IMR-90 (cell line): ENCODE results near the gene CREB5.

ENCODE experiments used
- BHLHE40 ChIP-seq: fragments of 150-350 bp; IDR thresholded peaks from 2 replicates; pipeline ENCODE4 v1.6.1; 2016; ENCODE audit warnings: mild to moderate bottlenecking, low read depth, low read length
- FOS ChIP-seq: fragments of 150-350 bp; IDR thresholded peaks from 2 replicates; pipeline ENCODE4 v1.6.1; 2016; ENCODE audit warnings: low read depth, low read length
- MAFK ChIP-seq: IDR thresholded peaks from 2 replicates; pipeline ENCODE4 v1.6.1; 2012; ENCODE audit warnings: low read depth, low read length, improper control_type of control experiment
- MAZ ChIP-seq: IDR thresholded peaks from 2 replicates; pipeline ENCODE4 v1.6.1; 2012; ENCODE audit warnings: low read depth, mild to moderate bottlenecking, low read length, improper control_type of control experiment, moderate library complexity, borderline replicate concordance
- NFE2L2 ChIP-seq: fragments of 150-350 bp; IDR thresholded peaks from 2 replicates; pipeline ENCODE4 v1.6.1; 2016; ENCODE audit warnings: low read depth, mild to moderate bottlenecking, low read length
- POLR2A ChIP-seq: IDR thresholded peaks from 2 replicates; pipeline ENCODE4 v1.6.1; 2012; ENCODE audit warnings: mild to moderate bottlenecking, low read depth, low read length
- RAD21 ChIP-seq: IDR thresholded peaks from 2 replicates; pipeline ENCODE4 v1.6.1; 2012; ENCODE audit warnings: low read length, improper control_type of control experiment
- RCOR1 ChIP-seq: IDR thresholded peaks from 2 replicates; pipeline ENCODE4 v1.6.1; 2012; ENCODE audit warnings: mild to moderate bottlenecking, low read length, improper control_type of control experiment; ENCODE audit not compliant: insufficient replicate concordance
- RFX5 ChIP-seq: IDR thresholded peaks from 2 replicates; pipeline ENCODE4 v1.8.0; 2012; ENCODE audit warnings: low read depth, mild to moderate bottlenecking, low read length, moderate library complexity
- TF ChIP-seq, protein P1 (sequence below): conservative IDR thresholded peaks from 2 replicates; pipeline ENCODE4 v1.5.1; 2012; ENCODE audit warnings: mild to moderate bottlenecking, low read depth, low read length, improper control_type of control experiment
- TF ChIP-seq, protein P2 (sequence below): fragments of 150-350 bp; IDR thresholded peaks from 2 replicates; pipeline ENCODE4 v1.6.1; 2017; ENCODE audit warnings: mild to moderate bottlenecking, antibody characterized with exemption, low read length, low read depth

DNA sequence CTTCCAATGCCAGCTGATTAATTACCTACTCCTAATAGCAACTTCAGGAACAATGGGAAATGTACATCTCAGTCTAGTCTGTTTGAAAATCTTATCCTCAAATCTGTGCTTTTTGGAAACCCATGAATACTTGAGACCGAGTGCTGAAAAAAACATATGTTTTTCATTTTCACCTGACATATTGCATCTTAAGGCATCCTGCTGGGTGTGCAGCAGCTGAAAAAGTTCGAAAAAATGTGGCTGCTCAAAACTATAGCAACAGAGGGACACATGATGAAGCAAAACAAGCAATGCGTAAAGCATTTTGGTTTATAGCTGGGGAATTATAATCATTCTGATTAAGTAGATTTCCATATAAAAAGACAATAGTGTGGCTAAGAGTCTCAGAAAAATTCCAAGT, 218.0 kb downstream of the CREB5 start:
- TF ChIP-seq, protein P1, sequence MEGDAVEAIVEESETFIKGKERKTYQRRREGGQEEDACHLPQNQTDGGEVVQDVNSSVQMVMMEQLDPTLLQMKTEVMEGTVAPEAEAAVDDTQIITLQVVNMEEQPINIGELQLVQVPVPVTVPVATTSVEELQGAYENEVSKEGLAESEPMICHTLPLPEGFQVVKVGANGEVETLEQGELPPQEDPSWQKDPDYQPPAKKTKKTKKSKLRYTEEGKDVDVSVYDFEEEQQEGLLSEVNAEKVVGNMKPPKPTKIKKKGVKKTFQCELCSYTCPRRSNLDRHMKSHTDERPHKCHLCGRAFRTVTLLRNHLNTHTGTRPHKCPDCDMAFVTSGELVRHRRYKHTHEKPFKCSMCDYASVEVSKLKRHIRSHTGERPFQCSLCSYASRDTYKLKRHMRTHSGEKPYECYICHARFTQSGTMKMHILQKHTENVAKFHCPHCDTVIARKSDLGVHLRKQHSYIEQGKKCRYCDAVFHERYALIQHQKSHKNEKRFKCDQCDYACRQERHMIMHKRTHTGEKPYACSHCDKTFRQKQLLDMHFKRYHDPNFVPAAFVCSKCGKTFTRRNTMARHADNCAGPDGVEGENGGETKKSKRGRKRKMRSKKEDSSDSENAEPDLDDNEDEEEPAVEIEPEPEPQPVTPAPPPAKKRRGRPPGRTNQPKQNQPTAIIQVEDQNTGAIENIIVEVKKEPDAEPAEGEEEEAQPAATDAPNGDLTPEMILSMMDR: no peak
- TF ChIP-seq RAD21 (no peak), MAZ (no peak), POLR2A (no peak), MAFK (no peak), RFX5 (no peak), NFE2L2 (no peak), FOS (no peak), BHLHE40 (no peak), RCOR1 (no peak)
- TF ChIP-seq, protein P2, sequence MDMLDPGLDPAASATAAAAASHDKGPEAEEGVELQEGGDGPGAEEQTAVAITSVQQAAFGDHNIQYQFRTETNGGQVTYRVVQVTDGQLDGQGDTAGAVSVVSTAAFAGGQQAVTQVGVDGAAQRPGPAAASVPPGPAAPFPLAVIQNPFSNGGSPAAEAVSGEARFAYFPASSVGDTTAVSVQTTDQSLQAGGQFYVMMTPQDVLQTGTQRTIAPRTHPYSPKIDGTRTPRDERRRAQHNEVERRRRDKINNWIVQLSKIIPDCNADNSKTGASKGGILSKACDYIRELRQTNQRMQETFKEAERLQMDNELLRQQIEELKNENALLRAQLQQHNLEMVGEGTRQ: no peak
